OCI-LY3 (cell line): ENCODE results near the gene ROBO2.

Source experiments
- H2AFZ ChIP-seq: fragments of 200-600, 300-600 bp; shearing (Covaris generic); 2 replicates; pipeline ENCODE4 v1.6.0; 2014; ENCODE audit warnings: antibody characterized with exemption, low read depth, low read length
- H3K27ac ChIP-seq: fragments of 200-600, 300-600 bp; sonication (generic); 2 replicates; pipeline ENCODE4 v1.5.1; 2014; ENCODE audit warnings: mild to moderate bottlenecking, low read length, moderate library complexity, mixed read lengths
- H3K27me3 ChIP-seq: fragments of 200-600, 300-600 bp; sonication (generic); 2 replicates; pipeline ENCODE4 v1.6.1; 2014; ENCODE audit warnings: low read depth, low read length, mixed read lengths
- H3K36me3 ChIP-seq: fragments of 200-600, 300-600 bp; sonication (generic); replicated peaks from 2 replicates; pipeline ENCODE3; 2014; ENCODE audit warnings: low read depth, low read length, mixed read lengths
- H3K4me1 ChIP-seq: fragments of 300-600, 200-600 bp; sonication (generic); 2 replicates; pipeline ENCODE4 v1.6.1; 2014; ENCODE audit warnings: low read length, mixed read lengths
- H3K4me2 ChIP-seq: fragments of 200-600, 300-600 bp; sonication (generic); 2 replicates; pipeline ENCODE4 v1.6.1; 2014; ENCODE audit warnings: low read length, mixed read lengths
- H3K4me3 ChIP-seq: fragments of 300-600, 200-600 bp; sonication (generic); 2 replicates; pipeline ENCODE4 v1.5.1; 2014; ENCODE audit warnings: antibody characterized with exemption, mild to moderate bottlenecking, low read length, moderate library complexity
- H3K79me2 ChIP-seq: fragments of 300-600, 200-600 bp; shearing (Covaris generic); 2 replicates; pipeline ENCODE4 v1.6.1; 2014; ENCODE audit warnings: mild to moderate bottlenecking, low read length, mixed read lengths
- H3K9ac ChIP-seq: fragments of 300-600, 200-600 bp; shearing (Covaris generic); 2 replicates; pipeline ENCODE4 v1.6.0; 2014; ENCODE audit warnings: mild to moderate bottlenecking, low read length, moderate library complexity
- H3K9me3 ChIP-seq: fragments of 200-600, 300-600 bp; shearing (Covaris generic); 2 replicates; pipeline ENCODE4 v1.6.1; 2014; ENCODE audit warnings: low read length, mixed read lengths; ENCODE audit not compliant: insufficient read depth
- H4K20me1 ChIP-seq: fragments of 200-600, 300-600 bp; sonication (generic); 2 replicates; pipeline ENCODE4 v1.6.1; 2016; ENCODE audit warnings: low read length, mixed read lengths; ENCODE audit not compliant: insufficient read depth
- EZH2phosphoT487 ChIP-seq: fragments of 200-600 bp; shearing (Covaris generic); IDR thresholded peaks from 2 replicates; pipeline ENCODE4 v1.6.1; 2018; ENCODE audit warnings: antibody characterized with exemption, mixed run types, low read depth
- TF ChIP-seq, protein P1 (sequence below): fragments of 200-600, 300-600 bp; sonication (generic); IDR thresholded peaks from 2 replicates; pipeline ENCODE4 v1.5.1; 2014; ENCODE audit warnings: antibody characterized with exemption, low read length, low read depth

The ROBO2 gene

DNA sequence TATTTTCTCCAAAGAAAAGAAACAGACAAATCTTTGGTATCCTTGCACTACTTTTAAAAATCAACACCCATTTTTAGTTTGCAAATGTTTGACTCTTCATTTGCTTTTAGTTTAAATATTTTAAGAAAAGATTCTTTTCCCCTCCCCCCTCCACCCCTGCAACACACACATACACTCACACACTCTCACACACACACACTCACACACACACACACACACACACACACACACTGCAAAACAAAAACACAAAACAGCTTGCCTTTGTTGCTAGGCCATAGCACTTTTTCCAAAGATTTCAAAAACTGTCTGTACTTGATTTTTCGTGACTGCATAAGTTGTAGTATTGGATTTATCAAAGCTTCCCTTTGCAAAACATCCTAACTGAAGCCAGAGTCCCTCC lies 26.9 kb downstream of the ROBO2 start:
- H3K27ac ChIP-seq = no peak overlapping the region
- H3K79me2 ChIP-seq = no peaks in the 10 kb centered on the region
- no peaks in the 10 kb centered on the region for H3K9me3 ChIP-seq
- no peaks in the 10 kb centered on the region for H3K4me1 ChIP-seq
- TF ChIP-seq, protein P1, sequence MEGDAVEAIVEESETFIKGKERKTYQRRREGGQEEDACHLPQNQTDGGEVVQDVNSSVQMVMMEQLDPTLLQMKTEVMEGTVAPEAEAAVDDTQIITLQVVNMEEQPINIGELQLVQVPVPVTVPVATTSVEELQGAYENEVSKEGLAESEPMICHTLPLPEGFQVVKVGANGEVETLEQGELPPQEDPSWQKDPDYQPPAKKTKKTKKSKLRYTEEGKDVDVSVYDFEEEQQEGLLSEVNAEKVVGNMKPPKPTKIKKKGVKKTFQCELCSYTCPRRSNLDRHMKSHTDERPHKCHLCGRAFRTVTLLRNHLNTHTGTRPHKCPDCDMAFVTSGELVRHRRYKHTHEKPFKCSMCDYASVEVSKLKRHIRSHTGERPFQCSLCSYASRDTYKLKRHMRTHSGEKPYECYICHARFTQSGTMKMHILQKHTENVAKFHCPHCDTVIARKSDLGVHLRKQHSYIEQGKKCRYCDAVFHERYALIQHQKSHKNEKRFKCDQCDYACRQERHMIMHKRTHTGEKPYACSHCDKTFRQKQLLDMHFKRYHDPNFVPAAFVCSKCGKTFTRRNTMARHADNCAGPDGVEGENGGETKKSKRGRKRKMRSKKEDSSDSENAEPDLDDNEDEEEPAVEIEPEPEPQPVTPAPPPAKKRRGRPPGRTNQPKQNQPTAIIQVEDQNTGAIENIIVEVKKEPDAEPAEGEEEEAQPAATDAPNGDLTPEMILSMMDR = no peak
- no peak for TF ChIP-seq EZH2phosphoT487
- no peak overlapping the region for H2AFZ ChIP-seq
- no peaks in the 10 kb centered on the region for H4K20me1 ChIP-seq
- H3K27me3 ChIP-seq = no peaks in the 10 kb centered on the region
- H3K36me3 ChIP-seq = no peaks in the 10 kb centered on the region
- no peak overlapping the region for H3K4me3 ChIP-seq
- no peak overlapping the region for H3K9ac ChIP-seq
- no peak overlapping the region for H3K4me2 ChIP-seq

DNA sequence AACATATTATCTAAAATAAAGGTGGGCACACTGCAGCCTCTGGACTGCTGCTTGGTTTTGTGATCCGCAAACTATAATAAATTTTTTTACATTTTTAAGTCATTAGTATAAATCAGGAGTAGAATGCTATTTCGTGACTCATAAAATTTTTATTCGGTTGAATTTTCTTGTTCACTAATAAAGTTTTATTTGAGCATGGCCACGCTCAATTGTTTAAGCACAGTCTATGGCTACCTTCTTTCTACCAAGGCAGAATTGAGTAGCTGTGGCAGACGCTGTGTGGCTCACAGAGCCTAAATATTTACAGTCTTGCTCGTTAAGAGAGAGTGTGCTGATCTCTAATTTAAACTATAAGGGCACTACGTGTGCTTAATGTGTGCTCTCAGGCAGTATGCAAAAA lies 28.9 kb downstream of the ROBO2 start:
- no peak overlapping the region for H3K4me3 ChIP-seq
- TF ChIP-seq EZH2phosphoT487 = no peak
- TF ChIP-seq, protein P1 = no peak
- no peaks in the 10 kb centered on the region for H4K20me1 ChIP-seq
- H3K36me3 ChIP-seq = no peaks in the 10 kb centered on the region
- no peak overlapping the region for H3K9ac ChIP-seq
- no peaks in the 10 kb centered on the region for H3K27me3 ChIP-seq
- H3K4me1 ChIP-seq = no peaks in the 10 kb centered on the region
- H3K4me2 ChIP-seq = no peak overlapping the region
- H2AFZ ChIP-seq = no peak overlapping the region
- H3K9me3 ChIP-seq = no peaks in the 10 kb centered on the region
- H3K27ac ChIP-seq = no peak overlapping the region
- no peaks in the 10 kb centered on the region for H3K79me2 ChIP-seq

DNA sequence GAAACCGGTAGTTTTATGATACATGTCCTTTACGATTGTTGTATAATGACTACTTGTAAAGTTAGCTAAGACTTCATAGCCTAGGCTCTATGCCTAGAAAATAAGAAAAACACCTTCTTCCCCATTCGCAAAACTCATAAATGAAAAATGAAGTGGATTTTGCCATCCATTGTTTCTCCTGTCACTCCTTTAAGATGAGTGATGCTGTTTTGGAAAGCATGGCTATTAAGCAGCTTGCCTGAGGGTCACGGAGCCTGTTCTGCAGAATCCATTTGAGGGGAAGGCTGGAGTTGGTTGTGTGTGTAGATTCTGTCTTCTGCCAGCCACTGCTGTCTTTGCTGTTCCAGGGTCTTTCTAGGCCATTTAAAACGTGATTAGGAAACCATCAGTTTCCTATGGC lies 31.5 kb downstream of the ROBO2 start:
- Histone ChIP-seq H2AFZ (no peak overlapping the region), H3K4me3 (no peak overlapping the region), H3K4me2 (no peak overlapping the region), H3K4me1 (no peaks in the 10 kb centered on the region), H4K20me1 (no peaks in the 10 kb centered on the region), H3K79me2 (no peaks in the 10 kb centered on the region), H3K27me3 (no peaks in the 10 kb centered on the region), H3K9me3 (no peaks in the 10 kb centered on the region), H3K36me3 (no peaks in the 10 kb centered on the region), H3K9ac (no peak overlapping the region), H3K27ac (no peak overlapping the region)
- TF ChIP-seq EZH2phosphoT487 = no peak
- TF ChIP-seq, protein P1 = no peak

DNA sequence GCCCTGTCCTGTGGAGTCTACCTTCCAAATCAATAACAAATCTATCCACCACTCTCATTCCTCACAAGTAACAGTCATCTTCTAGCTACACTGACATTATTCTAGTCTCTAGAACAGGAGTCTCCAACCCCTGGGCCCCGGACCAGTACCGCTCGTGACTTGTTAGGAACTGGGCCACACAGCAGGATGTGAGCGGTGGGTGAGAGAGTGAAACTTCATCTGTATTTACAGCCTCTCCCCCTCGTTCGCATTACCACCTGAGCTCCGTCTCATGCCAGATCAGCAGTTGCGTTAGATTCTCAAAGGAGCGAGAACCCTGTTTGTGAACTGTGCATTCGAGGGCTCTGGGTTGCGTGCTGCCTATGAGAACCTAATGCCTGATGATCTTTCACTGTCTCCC lies 31.9 kb downstream of the ROBO2 start:
- Histone ChIP-seq H3K4me1 (no peaks in the 10 kb centered on the region), H3K9me3 (no peaks in the 10 kb centered on the region), H3K4me2 (no peak overlapping the region), H3K27ac (no peak overlapping the region), H3K79me2 (no peaks in the 10 kb centered on the region), H4K20me1 (no peaks in the 10 kb centered on the region), H2AFZ (no peak overlapping the region), H3K4me3 (no peak overlapping the region), H3K36me3 (no peaks in the 10 kb centered on the region), H3K9ac (no peak overlapping the region), H3K27me3 (no peaks in the 10 kb centered on the region)
- TF ChIP-seq, protein P1 = no peak
- TF ChIP-seq EZH2phosphoT487 = no peak
